HL-60 (cell line): ENCODE data around the gene PPFIBP2.

Experiments
- GABPA ChIP-seq: IDR thresholded peaks from 2 replicates; pipeline ENCODE4 v1.6.1; 2012; ENCODE audit warnings: low read depth
- POLR2AphosphoS5 ChIP-seq: IDR thresholded peaks from 2 replicates; pipeline ENCODE4 v1.6.1; 2012; ENCODE audit warnings: low read depth
- TF ChIP-seq, protein P1 (sequence below): IDR thresholded peaks from one replicate; pipeline ENCODE4 v1.5.1; 2011; ENCODE audit warnings: low read length, control low read depth, inconsistent platforms; ENCODE audit not compliant: insufficient read depth

GRCh38 chr11:7591107-7591894, 77.5 kb downstream of the PPFIBP2 start:
- TF ChIP-seq, protein P1, sequence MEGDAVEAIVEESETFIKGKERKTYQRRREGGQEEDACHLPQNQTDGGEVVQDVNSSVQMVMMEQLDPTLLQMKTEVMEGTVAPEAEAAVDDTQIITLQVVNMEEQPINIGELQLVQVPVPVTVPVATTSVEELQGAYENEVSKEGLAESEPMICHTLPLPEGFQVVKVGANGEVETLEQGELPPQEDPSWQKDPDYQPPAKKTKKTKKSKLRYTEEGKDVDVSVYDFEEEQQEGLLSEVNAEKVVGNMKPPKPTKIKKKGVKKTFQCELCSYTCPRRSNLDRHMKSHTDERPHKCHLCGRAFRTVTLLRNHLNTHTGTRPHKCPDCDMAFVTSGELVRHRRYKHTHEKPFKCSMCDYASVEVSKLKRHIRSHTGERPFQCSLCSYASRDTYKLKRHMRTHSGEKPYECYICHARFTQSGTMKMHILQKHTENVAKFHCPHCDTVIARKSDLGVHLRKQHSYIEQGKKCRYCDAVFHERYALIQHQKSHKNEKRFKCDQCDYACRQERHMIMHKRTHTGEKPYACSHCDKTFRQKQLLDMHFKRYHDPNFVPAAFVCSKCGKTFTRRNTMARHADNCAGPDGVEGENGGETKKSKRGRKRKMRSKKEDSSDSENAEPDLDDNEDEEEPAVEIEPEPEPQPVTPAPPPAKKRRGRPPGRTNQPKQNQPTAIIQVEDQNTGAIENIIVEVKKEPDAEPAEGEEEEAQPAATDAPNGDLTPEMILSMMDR, result no peak
- TF ChIP-seq POLR2AphosphoS5 (no peak), GABPA (no peak)
